H1 (cell line): ENCODE measurements around the gene FAM53A. TPM values are rescaled to one million over a fixed set of nuclear protein-coding genes. Genes with fewer than 3 reads are reported as not detected.

Experiments
- CTCF ChIA-PET: fragments of 300-600 bp; sonication (Branson Sonifier 250); formaldehyde crosslinking; loops from one replicate; lab custom pipeline; 2021; ENCODE audit not compliant: partially characterized antibody; lab: Charles Lee
- POLR2A ChIA-PET: fragments of 300-600 bp; sonication (Branson Sonifier 250); formaldehyde crosslinking; loops from one replicate; lab custom pipeline; 2021; ENCODE audit warnings: inconsistent platforms; ENCODE audit not compliant: partially characterized antibody; lab: Charles Lee
- DNase-seq, 2 experiments: peaks; one replicate each; pipeline versions ENCODE4 v3.0.0 to v3.0.0-alpha.2; 2010 to 2022; ENCODE audit warnings: low spot score in 2 of 2, low read depth in 1 of 2, mixed read lengths in 1 of 2
- FAIRE-seq: peaks from 2 replicates; lab custom pipeline; 2011; peaks lifted over from hg19 to GRCh38; lab: Jason Lieb, UNC
- H2AFZ ChIP-seq: 2 replicates; pipeline ENCODE4 v1.8.1; 2012; ENCODE audit warnings: low read length, inconsistent platforms
- H2AK5ac ChIP-seq: 2 replicates; pipeline ENCODE4 v1.6.1; 2013; ENCODE audit warnings: low read depth, low read length
- H2BK120ac ChIP-seq: replicated peaks from 2 replicates; pipeline ENCODE3; 2013; ENCODE audit warnings: low read depth, low read length, inconsistent platforms
- H2BK12ac ChIP-seq: 2 replicates; pipeline ENCODE4 v1.6.1; 2013; ENCODE audit warnings: low read depth, low read length
- H2BK15ac ChIP-seq: 2 replicates; pipeline ENCODE4 v1.6.1; 2013; ENCODE audit warnings: low read length
- H2BK20ac ChIP-seq: 2 replicates; pipeline ENCODE4 v1.6.1; 2013; ENCODE audit warnings: low read length
- H2BK5ac ChIP-seq: 2 replicates; pipeline ENCODE4 v1.6.1; 2013; ENCODE audit warnings: low read depth, low read length
- H3K14ac ChIP-seq: 2 replicates; pipeline ENCODE4 v1.6.1; 2013; ENCODE audit warnings: inconsistent platforms; ENCODE audit not compliant: insufficient read length
- H3K18ac ChIP-seq: 2 replicates; pipeline ENCODE4 v1.6.1; 2013; ENCODE audit warnings: low read length; ENCODE audit errors: extremely low read depth
- H3K23ac ChIP-seq: 2 replicates; pipeline ENCODE4 v1.6.1; 2013; ENCODE audit warnings: inconsistent platforms; ENCODE audit not compliant: insufficient read length
- H3K23me2 ChIP-seq: 2 replicates; pipeline ENCODE4 v1.6.1; 2013; ENCODE audit warnings: low read depth, low read length
- H3K27ac ChIP-seq: 2 replicates; pipeline ENCODE4 v1.6.1; 2011; ENCODE audit warnings: low read depth, low read length, inconsistent platforms
- H3K27me3 ChIP-seq, 4 experiments: replicated peaks in 1 of 4; 1 replicate in 1 of 4; 2 replicates in 3 of 4; pipeline versions ENCODE4 v1.6.1 to v1.8.1; 2011 to 2013; ENCODE audit warnings: low read length in 3 of 4, mild to moderate bottlenecking in 3 of 4, inconsistent platforms in 2 of 4, mixed read lengths in 2 of 4, moderate library complexity in 1 of 4; ENCODE audit not compliant: control insufficient read depth in 3 of 4, insufficient read depth in 3 of 4; ENCODE audit errors: extremely low read depth in 1 of 4
- H3K36me3 ChIP-seq, 4 experiments: 2 replicates each; pipeline versions ENCODE4 v1.6.1 to v1.8.1; 2011 to 2013; ENCODE audit warnings: mild to moderate bottlenecking in 4 of 4, low read length in 3 of 4, moderate library complexity in 2 of 4, control low read depth in 1 of 4, inconsistent platforms in 1 of 4; ENCODE audit not compliant: insufficient read depth in 4 of 4, control insufficient read depth in 2 of 4
- H3K4ac ChIP-seq: replicated peaks from 2 replicates; pipeline ENCODE3; 2013; ENCODE audit warnings: low read length, low read depth, mixed read lengths, inconsistent platforms; ENCODE audit not compliant: insufficient read length
- H3K4me1 ChIP-seq, 4 experiments: replicated peaks in 1 of 4; 1 replicate in 1 of 4; 2 replicates in 3 of 4; pipeline versions ENCODE4 v1.6.1 to v1.8.1; 2011 to 2013; ENCODE audit warnings: low read length in 3 of 4, inconsistent platforms in 2 of 4, mixed read lengths in 1 of 4; ENCODE audit not compliant: insufficient read depth in 4 of 4, control insufficient read depth in 3 of 4
- H3K4me2 ChIP-seq, 2 experiments: 2 replicates each; pipeline versions ENCODE4 v1.6.1 to v1.8.1; 2011 to 2013; ENCODE audit warnings: low read depth in 2 of 2, low read length in 2 of 2, control low read depth in 1 of 2, inconsistent platforms in 1 of 2, mild to moderate bottlenecking in 1 of 2; ENCODE audit not compliant: insufficient read depth in 1 of 2
- H3K4me3 ChIP-seq, 4 experiments: fragments of 200-600, 300-600 bp in 1 of 4; sonication (generic), shearing (Covaris generic), sonication (Bioruptor Twin) in 1 of 4; 2 replicates each; pipeline versions ENCODE4 v1.5.1 to v1.8.1; 2011 to 2016; ENCODE audit warnings: low read length in 4 of 4, low read depth in 3 of 4, control low read depth in 2 of 4, inconsistent platforms in 2 of 4, mild to moderate bottlenecking in 2 of 4, mixed read lengths in 1 of 4, moderate library complexity in 1 of 4; ENCODE audit not compliant: insufficient read depth in 2 of 4; ENCODE audit errors: extremely low read depth in 1 of 4
- H3K56ac ChIP-seq: replicated peaks from 2 replicates; pipeline ENCODE3; 2013; ENCODE audit warnings: low read depth, mild to moderate bottlenecking, mixed read lengths, low read length, inconsistent platforms; ENCODE audit not compliant: insufficient read length
- H3K79me1 ChIP-seq: 2 replicates; pipeline ENCODE4 v1.6.1; 2013; ENCODE audit warnings: low read depth, low read length, control low read depth
- H3K79me2 ChIP-seq, 2 experiments: 2 replicates each; pipeline versions ENCODE4 v1.6.1 to v1.8.1; 2012 to 2013; ENCODE audit warnings: low read length in 2 of 2, mild to moderate bottlenecking in 2 of 2, inconsistent platforms in 1 of 2; ENCODE audit not compliant: insufficient read depth in 2 of 2, control insufficient read depth in 1 of 2
- H3K9ac ChIP-seq, 4 experiments: replicated peaks in 1 of 4; 1 replicate in 1 of 4; 2 replicates in 3 of 4; pipeline versions ENCODE4 v1.6.1 to v1.8.1; 2011 to 2013; ENCODE audit warnings: low read depth in 3 of 4, low read length in 3 of 4, control low read depth in 2 of 4, mild to moderate bottlenecking in 2 of 4, moderate library complexity in 2 of 4, inconsistent platforms in 1 of 4; ENCODE audit errors: extremely low read depth in 1 of 4
- H3K9me3 ChIP-seq, 2 experiments: 2 replicates each; pipeline versions ENCODE4 v1.6.1 to v1.8.1; 2012 to 2013; ENCODE audit warnings: mild to moderate bottlenecking in 2 of 2, moderate library complexity in 2 of 2, control low read depth in 1 of 2, inconsistent platforms in 1 of 2, low read depth in 1 of 2, low read length in 1 of 2, mixed read lengths in 1 of 2; ENCODE audit not compliant: insufficient read depth in 2 of 2
- H4K20me1 ChIP-seq, 2 experiments: replicated peaks in 1 of 2; 2 replicates each; pipeline versions ENCODE3 to v1.8.1; 2011 to 2013; ENCODE audit warnings: inconsistent platforms in 2 of 2, low read length in 2 of 2, mild to moderate bottlenecking in 1 of 2; ENCODE audit not compliant: insufficient read depth in 2 of 2, control insufficient read depth in 1 of 2
- H4K5ac ChIP-seq: 2 replicates; pipeline ENCODE4 v1.6.1; 2013; ENCODE audit warnings: low read length, low read depth, mixed read lengths, inconsistent platforms; ENCODE audit not compliant: insufficient read length
- H4K8ac ChIP-seq: 2 replicates; pipeline ENCODE4 v1.8.0; 2013; ENCODE audit warnings: mild to moderate bottlenecking, moderate library complexity, low read length, inconsistent platforms; ENCODE audit not compliant: insufficient read depth; ENCODE audit errors: extremely low read depth
- H4K91ac ChIP-seq: replicated peaks from 2 replicates; pipeline ENCODE3; 2013; ENCODE audit warnings: low read length, mixed read lengths, inconsistent platforms; ENCODE audit not compliant: insufficient read length
- ASH2L ChIP-seq: fragments of 200-600, 300-600 bp; sonication (generic); IDR thresholded peaks from one replicate; pipeline ENCODE4 v1.7.1; 2017; ENCODE audit warnings: low read length
- CBX5 ChIP-seq: fragments of 300-800, 300-1000 bp; sonication (generic); IDR thresholded peaks from 2 replicates; pipeline ENCODE4 v1.7.1; 2016; ENCODE audit warnings: antibody characterized with exemption, low read length, low read depth
- CBX8 ChIP-seq: fragments of 300-800, 300-1000 bp; sonication (generic); IDR thresholded peaks from 2 replicates; pipeline ENCODE4 v1.7.1; 2016; ENCODE audit warnings: low read depth, low read length, borderline replicate concordance
- HDAC6 ChIP-seq: IDR thresholded peaks from one replicate; pipeline ENCODE4 v1.7.1; 2012; ENCODE audit warnings: low read depth, mild to moderate bottlenecking, inconsistent platforms, low read length, moderate library complexity
- KDM5A ChIP-seq: fragments of 200-600 bp; IDR thresholded peaks from 2 replicates; pipeline ENCODE4 v1.7.1; 2012; ENCODE audit warnings: mild to moderate bottlenecking, low read length, inconsistent platforms, mixed read lengths
- MAX ChIP-seq: IDR thresholded peaks from 2 replicates; pipeline ENCODE4 v1.6.1; 2012; ENCODE audit warnings: inconsistent platforms
- PHF8 ChIP-seq: fragments of 200-600 bp; sonication (generic); conservative IDR thresholded peaks from 2 replicates; pipeline ENCODE4 v1.7.1; 2012; ENCODE audit warnings: low read depth, mild to moderate bottlenecking, inconsistent platforms, low read length, moderate library complexity
- POLR2A ChIP-seq, 2 experiments: IDR thresholded peaks; 1 replicate in 1 of 2; 2 replicates in 1 of 2; pipeline ENCODE4 v1.6.1; 2011; ENCODE audit warnings: low read depth in 2 of 2, low read length in 2 of 2, mild to moderate bottlenecking in 2 of 2; ENCODE audit errors: control extremely low read depth in 1 of 2
- POU5F1 ChIP-seq: IDR thresholded peaks from 2 replicates; pipeline ENCODE4 v1.6.1; 2011; ENCODE audit warnings: low read depth, mild to moderate bottlenecking, low read length, moderate library complexity
- RNF2 ChIP-seq: fragments of 200-900, 300-1000 bp; sonication (generic); IDR thresholded peaks from 2 replicates; pipeline ENCODE4 v1.7.1; 2016; ENCODE audit warnings: borderline replicate concordance, low read depth, mild to moderate bottlenecking, antibody characterized with exemption, low read length; ENCODE audit not compliant: poor library complexity, severe bottlenecking; ENCODE audit errors: missing control alignments
- SP4 ChIP-seq: IDR thresholded peaks from 2 replicates; pipeline ENCODE4 v1.6.1; 2012; ENCODE audit warnings: low read length, inconsistent platforms
- SUZ12 ChIP-seq: fragments of 200-600 bp; sonication (generic); IDR thresholded peaks from 2 replicates; pipeline ENCODE4 v1.6.1; 2012; ENCODE audit warnings: mild to moderate bottlenecking, inconsistent platforms, low read length, moderate library complexity, mixed read lengths
- TCF12 ChIP-seq: IDR thresholded peaks from 2 replicates; pipeline ENCODE4 v1.6.1; 2011; ENCODE audit warnings: low read depth, mild to moderate bottlenecking, low read length
- ZNF274 ChIP-seq: IDR thresholded peaks from 2 replicates; pipeline ENCODE4 v1.7.0; 2012; ENCODE audit warnings: low read length, borderline replicate concordance; ENCODE audit errors: extremely low read depth
- WGBS, 2 experiments: shearing (Covaris generic) in 1 of 2; methylation state at CpG; one replicate each; pipeline versions ENCODE4 v1.1.6 to v1.1.7; 2013 to 2015; ENCODE audit warnings: low lambda C conversion rate in 2 of 2, mixed read lengths in 2 of 2, inconsistent platforms in 1 of 2, low coverage in 1 of 2, missing lambda C conversion rate in 1 of 2; ENCODE audit not compliant: insufficient replicate concordance in 2 of 2, insufficient coverage in 1 of 2, insufficient read length in 1 of 2; ENCODE audit errors: extremely low coverage in 1 of 2, missing lambda C conversion rate in 1 of 2; 5-methylcytosine and 5-hydroxymethylcytosine counted together
- polyA plus RNA-seq, 7 experiments: library from polyadenylated mRNA; depleted of rRNA in 3 of 7; stranded (reverse) in 5 of 7; unstranded in 2 of 7; fragments of >200 nt in 5 of 7; fragments of 200-250 nt in 2 of 7; gene quantifications; 1 replicate in 5 of 7; 2 replicates in 1 of 7; 4 replicates in 1 of 7; pipeline versions ENCODE4 v1.2.1 to v1.2.3, GENCODE V29; 2011 to 2013; ENCODE audit warnings: missing spikeins in 2 of 7, mixed read lengths in 2 of 7
- total RNA-seq: library from RNA; stranded (reverse); fragmentation: NEBNext Ultra II Directional; extraction: Animal tissue kit (Norgen Biotek cat#: 25700); gene quantifications from 2 replicates; pipeline ENCODE4 v1.2.1, GENCODE V29; 2021

FAM53A gene
- total and polyA plus RNA-seq, 2 of the 8 experiments (the other 6 are each of a cell fraction or from before 2014, with no cell fraction given): 1.9 to 2.0 TPM

GRCh38 chr4:1604181-1604705, 79.9 kb downstream of the FAM53A start:
- FAIRE-seq: no peak
- TF ChIP-seq CBX5 (no peak), POLR2A (IDR thresholded peaks at IDR 0.05; ENCODE audit: control extremely low read depth in 1 of 2, low read depth in 2 of 2, low read length in 2 of 2) (no peak), MAX (no peak), TCF12 (no peak), CBX8 (no peak), SUZ12 (no peak), RNF2 (no peak), POU5F1 (no peak), SP4 (no peak), KDM5A (no peak), PHF8 (no peak), ASH2L (no peak), ZNF274 (no peak), HDAC6 (no peak)

More at GRCh38 chr4:1604181-1604705, 79.9 kb downstream of the FAM53A start:
- no peak for DNase-seq
- Histone ChIP-seq H3K4me2 (no peak overlapping the region), H2BK20ac (no peak overlapping the region), H3K27ac (no peak overlapping the region), H4K5ac (no peak overlapping the region), H3K4me3 (no peak overlapping the region), H2BK12ac (no peak overlapping the region), H3K36me3 (no peaks in the 10 kb centered on the region), H3K27me3 (no peaks in the 10 kb centered on the region), H4K20me1 (no peaks in the 10 kb centered on the region), H3K4ac (no peak overlapping the region), H3K9ac (no peak overlapping the region), H3K56ac (no peak overlapping the region), H4K91ac (no peak overlapping the region), H3K4me1 (peaks cover 0 to 11% (median 7%) of the 10 kb centered on the region in 4 experiments; a peak in 5 of 7 replicates), H4K8ac (no peak overlapping the region), H2BK15ac (no peak overlapping the region), H3K9me3 (no peaks in the 10 kb centered on the region), H3K14ac (no peak overlapping the region), H2BK5ac (no peak overlapping the region), H2BK120ac (no peak overlapping the region), H2AFZ (no peak overlapping the region), H2AK5ac (no peak overlapping the region), H3K23ac (no peak overlapping the region), H3K18ac (no peak overlapping the region), H3K79me2 (no peaks in the 10 kb centered on the region), H3K23me2 (no peaks in the 10 kb centered on the region), H3K79me1 (no peaks in the 10 kb centered on the region)
- CTCF ChIA-PET: interaction anchor here (1.8 kb wide), 1 partner anchor 39 kb away, joined by 5 read pairs; no protein-coding TSS in a partner anchor
- POLR2A ChIA-PET: no interaction called here
- WGBS, 2 experiments: 79% methylated on average over 20 of the region's 23 CpGs; no CpG with 5 or more reads in 1 of the 2 experiments
